Measurements from ENCODE around the gene ABCA13. TPM values are rescaled to one million over a fixed set of nuclear protein-coding genes. Genes with fewer than 3 reads are reported as not detected.

ABCA13 gene
- total RNA-seq, 2 donors from 2014 or later: not detected

DNA sequence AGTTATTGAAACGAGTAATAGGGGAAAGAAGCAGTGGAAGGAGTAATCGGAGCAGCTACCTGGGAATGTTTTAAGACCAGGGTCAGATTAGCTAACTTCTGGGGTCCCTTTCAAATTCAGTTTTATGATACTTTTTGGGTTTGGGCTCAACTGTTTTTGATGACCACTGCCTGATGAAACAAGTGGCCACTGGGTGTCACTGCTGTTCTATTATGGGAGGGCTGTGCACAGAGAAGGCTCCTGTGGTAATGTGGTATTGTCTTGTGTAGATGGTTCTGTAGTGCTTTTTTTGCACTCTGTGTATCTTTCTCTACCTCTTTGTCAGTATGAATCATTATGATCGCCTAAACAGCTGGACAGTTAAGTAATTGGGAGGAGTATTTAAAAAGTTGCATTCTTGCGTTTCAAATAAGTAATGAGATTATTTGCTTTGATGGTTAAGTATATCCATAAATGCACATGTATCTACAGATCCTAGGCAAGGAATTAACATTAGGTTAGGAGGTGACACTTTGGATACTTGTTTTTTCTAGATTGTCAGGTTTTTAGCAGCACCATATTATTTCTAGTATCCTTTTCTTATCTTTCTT lies 128.4 kb downstream of the ABCA13 start:
- no peak for DNase-seq (ENCODE audit: low spot score)
- Histone ChIP-seq H3K36me3 (no peaks in the 10 kb centered on the region), H3K9me3 (no peaks in the 10 kb centered on the region), H3K27ac (no peak overlapping the region), H3K4me3 (no peak overlapping the region), H3K4me1 (no peaks in the 10 kb centered on the region), H3K27me3 (no peaks in the 10 kb centered on the region)
- TF ChIP-seq, protein P1, sequence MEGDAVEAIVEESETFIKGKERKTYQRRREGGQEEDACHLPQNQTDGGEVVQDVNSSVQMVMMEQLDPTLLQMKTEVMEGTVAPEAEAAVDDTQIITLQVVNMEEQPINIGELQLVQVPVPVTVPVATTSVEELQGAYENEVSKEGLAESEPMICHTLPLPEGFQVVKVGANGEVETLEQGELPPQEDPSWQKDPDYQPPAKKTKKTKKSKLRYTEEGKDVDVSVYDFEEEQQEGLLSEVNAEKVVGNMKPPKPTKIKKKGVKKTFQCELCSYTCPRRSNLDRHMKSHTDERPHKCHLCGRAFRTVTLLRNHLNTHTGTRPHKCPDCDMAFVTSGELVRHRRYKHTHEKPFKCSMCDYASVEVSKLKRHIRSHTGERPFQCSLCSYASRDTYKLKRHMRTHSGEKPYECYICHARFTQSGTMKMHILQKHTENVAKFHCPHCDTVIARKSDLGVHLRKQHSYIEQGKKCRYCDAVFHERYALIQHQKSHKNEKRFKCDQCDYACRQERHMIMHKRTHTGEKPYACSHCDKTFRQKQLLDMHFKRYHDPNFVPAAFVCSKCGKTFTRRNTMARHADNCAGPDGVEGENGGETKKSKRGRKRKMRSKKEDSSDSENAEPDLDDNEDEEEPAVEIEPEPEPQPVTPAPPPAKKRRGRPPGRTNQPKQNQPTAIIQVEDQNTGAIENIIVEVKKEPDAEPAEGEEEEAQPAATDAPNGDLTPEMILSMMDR (IDR thresholded peaks at IDR 0.05): peak; percentile 35 to 77

DNA sequence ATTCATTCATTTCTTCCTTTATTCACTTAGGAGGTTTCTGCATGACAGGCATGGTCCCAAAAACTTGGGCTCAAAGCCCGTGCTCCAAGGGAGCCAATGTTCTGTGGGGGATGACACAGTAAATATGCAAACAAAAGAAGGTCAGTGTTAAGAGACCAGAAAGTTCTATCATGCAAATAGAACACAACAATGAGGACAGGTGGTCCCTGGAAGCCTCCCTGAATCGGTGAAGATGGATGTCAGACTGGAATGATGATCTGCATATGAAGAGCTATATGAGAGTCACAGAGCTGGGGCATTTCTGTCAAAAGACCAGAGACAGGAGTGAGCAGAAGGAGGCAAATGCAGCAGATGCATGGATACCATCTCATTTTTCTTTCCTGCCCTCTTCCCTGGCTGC lies 129.0 kb downstream of the ABCA13 start:
- Histone ChIP-seq H3K36me3 (no peaks in the 10 kb centered on the region), H3K9me3 (no peaks in the 10 kb centered on the region), H3K27ac (no peak overlapping the region), H3K4me1 (no peaks in the 10 kb centered on the region), H3K27me3 (no peaks in the 10 kb centered on the region), H3K4me3 (no peak overlapping the region)
- TF ChIP-seq, protein P1 (IDR thresholded peaks at IDR 0.05): no peak
- DNase-seq (ENCODE audit: low spot score): no peak

DNA sequence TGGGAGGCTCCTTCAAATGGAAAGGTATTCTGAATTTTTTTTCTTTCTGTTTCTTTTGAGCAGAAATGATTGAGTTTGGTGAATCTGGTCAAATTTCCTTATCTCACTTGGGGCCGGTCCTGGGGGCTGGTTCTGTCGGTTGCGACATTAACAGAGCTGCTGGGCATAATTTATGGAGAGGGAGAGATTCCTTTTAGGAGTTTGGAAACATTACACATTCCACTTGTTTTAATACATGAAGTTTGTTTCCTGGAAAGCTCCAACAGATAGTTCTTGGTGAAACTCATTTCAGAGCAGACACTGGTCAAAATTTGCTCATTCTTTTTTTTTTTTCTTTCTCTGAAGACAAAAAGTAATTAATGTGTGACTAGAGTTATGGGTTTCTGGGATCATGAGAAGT lies 129.9 kb downstream of the ABCA13 start:
- Histone ChIP-seq H3K4me1 (no peaks in the 10 kb centered on the region), H3K36me3 (no peaks in the 10 kb centered on the region), H3K9me3 (no peaks in the 10 kb centered on the region), H3K27me3 (no peaks in the 10 kb centered on the region), H3K27ac (no peak overlapping the region), H3K4me3 (no peak overlapping the region)
- TF ChIP-seq, protein P1 (IDR thresholded peaks at IDR 0.05): no peak
- no peak for DNase-seq (ENCODE audit: low spot score)

DNA sequence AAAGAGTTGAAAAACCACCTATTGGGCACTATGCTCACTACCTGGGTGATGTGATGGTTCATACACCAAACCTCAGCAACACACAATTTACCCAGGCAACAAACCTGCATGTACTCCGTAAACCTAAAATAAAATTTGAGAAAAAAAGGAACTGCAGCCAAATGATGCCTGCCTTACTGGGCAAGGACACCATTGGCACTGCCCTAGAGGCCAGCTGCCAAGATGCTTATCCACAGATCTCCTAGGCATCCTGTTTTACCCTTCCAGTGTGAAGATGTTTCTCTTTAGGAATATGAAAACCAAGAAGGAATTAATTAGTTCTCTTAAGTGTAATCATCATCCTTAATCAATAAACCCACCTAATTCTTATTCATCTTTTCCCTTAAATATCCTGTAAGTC lies 133.4 kb downstream of the ABCA13 start:
- Histone ChIP-seq H3K27me3 (no peaks in the 10 kb centered on the region), H3K36me3 (no peaks in the 10 kb centered on the region), H3K27ac (no peak overlapping the region), H3K9me3 (no peaks in the 10 kb centered on the region), H3K4me1 (no peaks in the 10 kb centered on the region), H3K4me3 (no peak overlapping the region)
- no peak for DNase-seq (ENCODE audit: low spot score)
- TF ChIP-seq, protein P1 (IDR thresholded peaks at IDR 0.05): no peak

DNA sequence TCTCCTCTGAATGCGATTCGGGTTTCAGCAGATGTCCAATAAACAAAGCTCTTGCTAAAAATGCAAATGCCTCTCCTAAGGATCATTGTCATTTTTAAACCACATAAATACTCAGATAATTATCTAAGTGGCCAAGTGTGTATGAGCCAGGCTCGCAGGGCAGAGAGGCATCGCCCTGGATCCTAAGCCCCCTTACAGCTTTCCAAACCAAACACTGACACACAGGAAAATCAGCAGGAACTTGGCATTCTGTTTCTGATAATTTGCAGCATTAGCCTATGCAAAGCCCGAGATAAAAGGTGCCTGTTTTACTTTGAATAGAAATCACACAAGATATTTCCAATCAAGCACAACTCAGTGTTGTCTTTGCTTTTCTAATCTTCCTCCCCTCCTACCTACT lies 134.4 kb downstream of the ABCA13 start:
- Histone ChIP-seq H3K36me3 (no peaks in the 10 kb centered on the region), H3K4me1 (no peaks in the 10 kb centered on the region), H3K27ac (no peak overlapping the region), H3K4me3 (no peak overlapping the region), H3K9me3 (no peaks in the 10 kb centered on the region), H3K27me3 (no peaks in the 10 kb centered on the region)
- TF ChIP-seq, protein P1 (IDR thresholded peaks at IDR 0.05): no peak
- DNase-seq (ENCODE audit: low spot score): no peak

Data from right atrium auricular region (tissue), 2 donors.